ENCODE results near the gene PDXDC1.
A peak's percentile ranks its signal among the peaks of the same experiment; 100 is the strongest.
"Not testable (repeated sequence)": the region's sequence is repeated elsewhere in the genome, so short reads cannot be mapped to it uniquely, and the experiment has no call there.

Gene PDXDC1

DNA sequence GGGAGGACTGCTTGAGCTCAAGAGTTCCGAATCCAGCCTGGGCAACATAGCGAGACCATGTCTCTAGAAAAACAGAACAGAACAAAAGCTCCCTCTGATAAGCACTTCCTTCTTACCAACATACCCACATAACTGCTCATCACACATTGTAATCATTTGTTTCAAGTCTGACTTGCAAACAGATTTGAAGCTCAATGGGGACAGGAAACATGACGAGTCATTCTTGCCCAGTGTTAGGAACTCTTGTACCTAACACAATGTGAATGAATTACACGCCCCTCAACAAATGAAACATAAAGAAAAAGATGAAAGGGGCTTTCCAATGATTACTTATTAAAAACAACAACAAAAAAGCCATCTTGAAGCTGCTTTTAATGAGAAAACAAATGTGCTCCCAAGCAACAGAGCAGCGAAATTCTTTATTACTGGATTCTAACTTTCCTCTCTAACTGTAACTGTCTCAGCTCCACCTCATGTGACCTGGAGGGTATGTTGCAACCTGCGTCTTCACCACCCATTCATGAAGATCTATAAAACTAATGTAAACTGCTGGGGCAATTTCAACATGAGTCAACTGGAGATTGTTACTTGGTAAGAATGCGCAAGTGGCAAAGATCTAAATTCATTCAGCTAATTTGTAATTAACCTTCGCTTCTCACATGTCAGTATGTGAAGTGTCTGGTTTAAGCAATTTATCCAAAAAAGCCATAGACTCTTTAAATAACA is 87.4 kb downstream of the PDXDC1 start:
- not testable (repeated sequence) for DNase-seq (ENCODE audit: low read depth)

DNA sequence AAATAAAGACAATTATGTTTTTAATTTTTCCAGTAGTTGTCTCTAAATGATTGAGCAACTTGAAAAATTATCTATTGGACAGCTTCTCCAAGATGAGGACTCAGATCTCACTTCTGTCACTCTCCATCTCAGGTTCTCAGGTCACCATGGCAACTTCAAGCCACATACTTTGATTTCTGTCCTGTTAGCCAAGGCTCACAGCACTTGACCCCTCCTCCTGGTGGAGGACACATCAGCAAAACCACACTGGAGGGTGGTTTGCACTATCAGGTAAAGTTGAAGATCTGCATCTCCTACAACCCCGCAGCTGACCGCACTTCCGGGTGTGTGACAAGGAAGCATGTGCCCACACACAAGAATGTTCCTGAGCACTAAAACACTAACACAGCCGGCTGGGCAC is 91.1 kb downstream of the PDXDC1 start:
- not testable (repeated sequence) for DNase-seq (ENCODE audit: low read depth)

DNA sequence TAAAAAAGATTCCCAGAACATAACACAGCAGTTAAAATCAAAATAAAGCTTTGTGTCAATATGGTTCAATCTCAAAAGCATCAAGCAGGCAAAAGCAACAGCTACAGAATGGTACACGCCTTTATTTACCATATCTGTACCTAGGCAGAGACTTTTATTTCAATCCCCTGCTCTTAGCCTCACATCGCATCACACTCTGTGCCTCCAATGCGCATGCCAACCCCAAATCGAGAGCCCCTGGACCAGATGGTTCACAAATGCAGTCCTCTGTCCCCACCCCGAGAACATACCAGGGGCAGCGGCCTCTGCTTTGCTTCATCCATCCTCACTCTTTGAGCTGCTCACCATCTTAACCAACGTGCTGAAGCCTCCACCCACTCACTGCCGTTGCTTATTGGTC is 91.9 kb downstream of the PDXDC1 start:
- DNase-seq (ENCODE audit: low read depth), result not testable (repeated sequence)

DNA sequence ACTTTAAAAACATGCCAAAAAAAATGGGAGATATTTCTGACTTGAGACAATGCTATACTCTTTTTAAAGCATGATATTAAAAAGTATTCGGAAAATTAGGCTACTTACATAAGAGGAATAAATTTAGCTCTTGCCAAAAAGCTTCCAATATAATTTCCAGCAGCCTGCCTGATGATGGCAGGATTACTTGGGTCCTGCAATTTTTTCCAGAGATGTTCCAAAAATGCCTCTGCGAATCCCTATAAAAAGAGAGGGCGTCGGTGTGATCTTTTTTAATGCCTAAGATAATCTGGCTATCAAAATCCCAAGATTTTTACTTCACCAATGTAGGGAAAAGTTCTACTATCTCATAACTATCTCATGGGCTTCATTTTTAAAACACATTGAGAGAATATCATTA is 96.2 kb downstream of the PDXDC1 start:
- not testable (repeated sequence) for DNase-seq (ENCODE audit: low read depth)

DNA sequence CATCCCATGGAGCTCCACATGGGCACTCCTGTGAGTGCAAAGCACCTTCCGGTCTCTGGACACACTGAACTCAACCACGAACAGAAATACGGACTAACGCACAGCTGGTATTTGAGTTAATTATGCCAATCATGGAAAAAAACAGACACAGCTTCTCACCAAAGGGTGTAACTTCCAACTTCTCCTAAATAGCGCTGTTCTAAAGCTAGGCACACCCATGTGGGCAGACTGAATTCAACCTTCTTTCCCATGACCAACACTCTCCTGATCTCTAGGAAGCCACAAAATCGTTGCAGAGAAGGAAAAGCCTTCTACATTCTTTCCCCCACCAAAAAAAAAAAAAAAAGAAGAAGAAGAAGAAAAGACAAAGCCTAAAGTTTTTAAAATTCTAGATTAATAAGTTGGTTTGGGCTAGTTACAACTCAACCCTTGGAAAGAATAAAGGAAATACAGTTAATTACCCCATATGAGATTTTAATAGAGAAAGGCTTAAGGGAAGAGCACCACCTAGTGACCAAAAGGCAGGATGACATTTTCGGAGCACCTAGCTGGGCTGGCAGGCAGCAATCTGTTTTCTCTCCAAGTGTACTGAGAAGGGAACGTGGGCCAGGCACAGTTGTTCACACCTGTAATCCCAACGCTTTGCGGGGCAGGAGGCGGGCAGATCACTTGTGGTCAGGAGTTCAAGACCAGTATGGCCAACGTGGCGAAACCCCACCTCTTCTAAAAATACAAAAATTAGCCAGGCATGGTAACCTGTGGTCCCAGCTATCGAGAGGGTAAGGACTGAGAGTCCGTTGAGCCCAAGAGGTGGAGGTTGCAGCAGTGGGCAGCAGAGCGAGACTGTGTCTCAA is 97.3 kb downstream of the PDXDC1 start:
- DNase-seq (ENCODE audit: low read depth), result not testable (repeated sequence)

DNA sequence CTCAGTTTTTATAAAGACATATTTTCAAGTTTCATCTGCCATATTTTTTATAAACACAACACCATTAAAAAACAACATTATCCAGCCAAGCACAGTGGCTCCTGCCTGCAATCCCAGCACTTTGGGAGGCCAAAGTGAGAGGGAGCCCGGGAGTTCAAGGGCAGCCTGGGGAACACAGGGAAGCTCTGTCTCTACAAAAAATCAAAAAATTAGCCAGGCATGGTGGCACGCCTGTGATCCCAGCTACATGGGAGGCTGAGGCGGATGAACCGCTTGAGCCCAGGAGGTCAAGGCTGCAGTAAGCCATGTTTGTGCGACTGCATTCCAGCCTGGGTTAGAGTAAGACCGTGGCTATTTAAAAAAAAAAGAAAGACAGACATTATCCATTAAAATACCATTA is 98.3 kb downstream of the PDXDC1 start:
- DNase-seq (ENCODE audit: low read depth), result no peak

DNA sequence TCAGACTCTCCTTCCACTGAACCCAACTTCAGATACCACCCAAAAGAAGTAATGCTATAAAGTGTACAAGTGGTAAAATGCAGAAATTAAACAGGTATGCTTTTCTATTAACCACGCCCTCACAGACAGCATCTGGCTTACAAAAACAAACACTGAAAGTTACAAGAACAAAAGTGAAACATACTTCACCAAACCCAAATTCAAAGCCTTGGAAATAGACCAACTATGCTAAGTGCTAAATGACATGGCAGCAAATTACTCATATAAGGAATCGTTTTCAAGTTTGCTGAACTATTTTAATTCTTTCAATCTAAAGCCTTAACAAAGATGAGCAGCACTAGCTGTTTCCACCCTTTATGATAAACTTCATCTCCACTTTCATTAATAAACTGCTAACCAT is 101.3 kb downstream of the PDXDC1 start:
- not testable (repeated sequence) for DNase-seq (ENCODE audit: low read depth)

DNA sequence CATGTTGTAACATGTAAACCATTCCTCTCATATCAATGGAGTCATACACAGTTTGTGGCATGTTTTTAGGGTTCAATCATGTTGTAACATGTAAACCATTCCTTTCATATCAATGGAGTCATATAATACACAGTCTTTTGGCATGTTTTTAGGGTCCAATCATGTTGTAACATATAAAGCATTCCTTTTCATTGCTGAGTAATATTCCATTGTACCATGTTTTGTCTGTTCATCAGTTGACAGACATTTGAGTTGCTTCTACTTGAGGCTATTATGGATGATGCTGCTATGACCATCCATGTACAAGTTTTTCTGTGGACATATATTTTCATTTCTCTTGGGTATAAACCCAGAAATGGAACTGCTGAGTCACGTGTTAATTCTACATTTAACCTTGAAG is 106.1 kb downstream of the PDXDC1 start:
- DNase-seq (ENCODE audit: low read depth), result not testable (repeated sequence)

DNA sequence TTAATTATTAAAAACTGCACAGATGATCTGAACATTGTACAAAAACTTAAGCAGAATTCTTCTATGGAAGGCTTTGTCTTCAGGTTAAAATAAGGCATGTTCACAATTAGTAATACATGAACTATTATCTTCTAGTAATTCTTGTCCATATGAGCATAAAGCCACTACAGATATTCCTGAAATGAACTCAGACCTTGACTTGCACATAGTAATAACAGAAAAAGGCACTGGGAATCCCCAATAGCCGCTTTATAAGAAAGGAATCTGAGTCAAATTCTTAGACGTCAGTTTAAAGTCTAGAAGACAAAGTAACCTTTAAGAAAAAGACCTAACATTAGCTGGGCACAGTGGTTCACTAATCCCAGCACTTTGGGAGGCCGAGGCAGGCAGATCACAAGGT is 108.0 kb downstream of the PDXDC1 start:
- DNase-seq (ENCODE audit: low read depth), result not testable (repeated sequence)

DNA sequence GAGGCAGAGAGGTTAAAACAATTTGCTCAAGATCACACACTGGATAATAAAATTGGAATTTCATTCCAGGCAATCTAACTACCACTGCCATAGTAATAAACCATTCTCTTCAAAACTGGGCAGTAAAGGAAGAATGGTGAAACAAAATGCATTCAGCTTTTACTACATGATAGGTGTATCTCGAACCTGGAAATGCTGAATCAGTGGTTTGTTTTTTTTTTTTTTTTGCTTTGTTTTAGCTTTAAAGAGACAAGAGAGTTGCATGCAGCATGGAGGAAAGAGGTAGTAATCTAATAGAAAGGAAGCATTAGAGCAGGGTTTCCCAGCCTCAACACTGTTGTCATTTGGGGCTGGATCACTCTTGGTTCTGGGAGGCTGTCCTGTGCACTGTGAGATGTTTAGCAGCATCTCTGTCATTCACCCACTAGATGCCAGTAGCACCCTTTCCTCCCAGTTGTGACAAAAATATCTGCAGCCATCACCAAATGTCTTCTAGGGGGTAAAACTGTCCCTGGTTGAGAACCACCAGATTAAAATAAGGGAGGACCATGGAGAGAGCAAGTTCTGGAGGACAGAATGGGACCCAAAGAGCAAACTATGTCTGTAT is 115.9 kb downstream of the PDXDC1 start:
- not testable (repeated sequence) for DNase-seq (ENCODE audit: low read depth)

DNA sequence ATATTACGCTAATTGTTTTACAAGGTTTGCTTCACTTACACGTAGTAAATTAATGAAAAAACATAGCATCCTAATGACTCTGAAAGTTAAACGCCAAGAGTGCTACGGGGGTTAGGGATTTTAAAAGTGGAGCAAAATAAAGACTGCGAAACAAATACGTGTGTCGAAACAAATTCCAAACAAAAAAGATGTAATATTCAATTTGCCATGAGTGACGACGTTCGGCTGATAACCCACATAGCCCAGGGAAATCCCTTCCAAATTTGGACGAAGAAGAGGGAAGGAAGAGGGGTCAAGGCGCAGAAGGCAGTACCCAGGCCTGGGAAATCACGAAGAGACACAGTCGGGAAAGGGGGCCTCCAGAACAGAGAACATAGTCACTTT is 118.7 kb downstream of the PDXDC1 start:
- not testable (repeated sequence) for DNase-seq (ENCODE audit: low read depth)

DNA sequence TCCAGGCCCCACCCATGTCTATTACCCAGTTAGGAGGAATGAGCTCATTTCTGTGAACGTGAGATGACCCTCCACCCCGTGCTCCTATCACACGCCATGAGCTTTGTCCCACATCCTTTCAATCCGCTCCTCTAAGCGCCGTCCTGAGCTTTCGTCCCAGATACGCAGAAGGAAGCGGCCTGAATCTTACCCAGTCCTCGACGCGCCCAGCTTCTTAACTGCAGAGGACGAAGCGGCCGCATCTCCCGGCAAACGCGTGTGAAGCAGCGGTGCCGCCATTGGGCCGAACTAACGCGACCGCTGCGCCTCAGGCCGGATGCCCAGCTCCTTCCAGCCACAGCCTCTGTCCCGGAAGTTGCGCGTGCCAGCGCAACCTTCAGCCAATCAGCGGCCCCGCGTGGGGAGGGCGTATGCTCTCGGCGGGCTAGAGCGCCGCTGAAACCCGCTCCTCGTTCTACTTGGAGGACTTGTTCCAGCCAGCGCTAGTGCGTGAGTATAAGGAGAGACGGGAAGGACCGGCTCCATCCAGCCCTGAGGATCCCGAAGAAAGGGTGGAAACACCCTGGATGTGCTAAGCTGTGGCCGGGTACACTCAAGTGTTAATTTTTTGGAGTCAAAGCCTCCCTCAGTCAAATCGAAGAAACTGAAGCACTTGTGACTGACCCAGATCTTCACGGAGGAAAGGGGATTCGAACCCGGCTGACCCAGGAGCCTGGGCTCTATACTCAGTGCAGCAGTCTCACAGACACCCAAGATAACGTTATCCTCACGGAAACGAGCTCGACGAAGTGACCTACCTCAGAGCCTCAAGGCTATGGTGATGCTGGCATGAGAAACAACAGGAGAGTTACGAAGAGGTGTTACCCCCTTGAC is 119.4 kb downstream of the PDXDC1 start, which contains the start of gene RRN3:
Gene RRN3, minus strand, starts transcription at position 318 of the 873 bp plus-strand sequence. Its CDS starts 39 bp downstream, at position 279.
- peak; percentile 76 for DNase-seq (ENCODE audit: low read depth)

DNA sequence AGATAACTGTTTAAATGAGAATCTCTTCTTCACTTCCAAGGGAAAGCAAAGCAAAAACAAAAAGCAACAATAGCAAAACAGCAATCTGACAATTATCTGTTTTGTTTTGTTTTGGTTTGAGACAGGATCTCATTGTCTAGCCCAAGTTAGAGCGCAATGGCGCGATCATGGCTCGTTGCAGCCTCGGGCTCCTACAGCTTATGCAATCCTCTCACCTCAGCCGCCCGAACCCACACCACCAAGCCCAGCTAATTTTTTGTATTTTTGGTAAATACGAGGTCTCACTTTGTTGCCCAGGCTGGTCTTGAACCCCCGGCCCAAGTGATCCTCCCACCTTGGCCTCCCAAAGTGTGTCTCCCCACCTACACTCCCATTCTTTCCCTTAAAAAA is 121.8 kb downstream of the PDXDC1 start:
- not testable (repeated sequence) for DNase-seq (ENCODE audit: low read depth)

DNA sequence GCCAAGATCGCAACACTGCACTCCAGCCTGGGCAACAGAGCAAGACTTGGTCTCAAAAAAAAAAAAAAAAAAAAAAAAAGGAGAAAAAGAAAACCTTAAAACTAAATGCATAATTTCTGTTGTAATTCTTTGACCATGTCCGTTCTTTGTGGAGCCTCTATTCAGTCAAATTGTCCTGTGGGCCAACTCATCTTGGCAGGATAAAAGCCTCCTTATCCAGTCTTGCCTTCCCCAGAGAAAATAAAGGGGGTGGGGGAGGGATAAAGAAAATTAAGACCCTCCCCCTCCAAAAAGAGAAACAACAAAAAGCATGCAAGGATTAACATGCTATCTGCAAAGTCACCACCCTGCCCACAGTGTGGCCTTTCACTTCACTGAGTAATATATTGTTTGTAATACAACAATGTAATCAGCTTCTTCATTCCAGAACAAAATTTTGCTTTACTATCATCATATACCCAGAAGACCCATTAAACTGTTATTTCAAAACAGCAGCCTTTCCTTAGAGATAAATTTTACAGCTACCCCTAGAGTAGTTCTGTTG is 124.6 kb downstream of the PDXDC1 start:
- DNase-seq (ENCODE audit: low read depth), result not testable (repeated sequence)

DNA sequence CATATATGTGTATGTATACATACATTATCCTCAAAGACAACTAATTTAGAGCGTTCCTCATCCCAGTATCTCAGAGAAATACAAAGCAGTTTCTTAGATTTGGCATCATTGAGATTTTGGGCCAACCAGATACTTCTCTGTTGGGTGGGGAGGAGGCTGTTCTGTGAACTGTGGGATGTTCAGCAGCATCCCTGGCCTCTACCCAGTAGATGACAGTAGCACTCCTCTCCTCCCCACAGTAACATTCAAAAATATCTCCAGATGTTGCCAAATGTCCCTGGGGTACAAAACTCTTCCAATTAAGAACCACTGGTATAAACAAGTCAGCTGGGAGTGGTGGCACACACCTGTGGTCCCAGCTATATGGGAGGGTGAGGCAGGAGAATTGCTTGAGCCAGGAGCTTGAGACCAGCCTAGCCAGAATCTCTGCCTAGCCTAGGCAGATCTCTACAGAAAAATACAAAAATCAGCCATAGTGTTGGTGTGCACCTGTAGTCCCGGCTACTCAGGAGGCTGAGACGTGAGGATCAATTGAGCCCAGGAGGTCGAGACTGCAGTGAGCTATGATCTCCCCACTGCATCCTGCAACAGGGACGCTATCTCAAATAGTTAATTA is 125.7 kb downstream of the PDXDC1 start:
- not testable (repeated sequence) for DNase-seq (ENCODE audit: low read depth)

DNA sequence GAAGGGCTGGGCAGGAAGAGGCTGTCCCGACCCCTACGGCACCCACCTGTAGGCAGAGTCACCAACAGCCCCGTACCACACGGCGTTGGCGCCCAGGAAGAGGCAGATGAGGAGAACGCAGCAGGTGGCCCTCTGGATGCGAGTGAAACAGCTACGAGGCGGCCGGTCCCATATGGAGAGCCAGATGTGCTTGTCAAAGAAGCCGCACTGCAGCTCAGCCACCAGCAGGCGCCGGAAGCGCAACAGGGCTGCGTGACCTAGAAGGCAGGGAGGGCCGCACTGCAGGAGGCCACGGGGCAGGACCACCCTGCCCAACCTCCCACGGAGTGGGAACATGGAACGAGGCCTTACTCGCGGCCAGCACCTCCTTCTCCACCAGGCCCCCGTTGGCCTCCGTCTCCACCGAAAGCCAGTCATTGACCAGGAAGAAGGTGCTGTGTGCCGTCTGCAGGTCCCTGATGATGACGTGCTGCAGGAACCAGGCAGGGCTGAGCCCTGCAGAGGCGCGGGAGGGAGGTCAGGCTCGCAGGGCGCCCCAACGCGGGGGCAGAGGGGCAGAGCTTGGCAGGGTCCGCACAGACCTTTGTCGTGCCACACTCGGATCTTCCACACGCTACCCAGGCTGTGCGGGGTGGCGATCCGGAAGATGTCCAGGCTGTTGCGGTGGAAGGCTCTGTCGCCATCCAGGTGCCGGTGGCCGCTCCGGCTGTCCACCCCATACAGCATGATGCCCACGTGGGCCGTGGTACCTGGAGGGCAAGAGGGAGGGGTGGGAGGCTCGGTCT is 153.0 kb downstream of the PDXDC1 start:
- not testable (repeated sequence) for DNase-seq (ENCODE audit: low read depth)

DNA sequence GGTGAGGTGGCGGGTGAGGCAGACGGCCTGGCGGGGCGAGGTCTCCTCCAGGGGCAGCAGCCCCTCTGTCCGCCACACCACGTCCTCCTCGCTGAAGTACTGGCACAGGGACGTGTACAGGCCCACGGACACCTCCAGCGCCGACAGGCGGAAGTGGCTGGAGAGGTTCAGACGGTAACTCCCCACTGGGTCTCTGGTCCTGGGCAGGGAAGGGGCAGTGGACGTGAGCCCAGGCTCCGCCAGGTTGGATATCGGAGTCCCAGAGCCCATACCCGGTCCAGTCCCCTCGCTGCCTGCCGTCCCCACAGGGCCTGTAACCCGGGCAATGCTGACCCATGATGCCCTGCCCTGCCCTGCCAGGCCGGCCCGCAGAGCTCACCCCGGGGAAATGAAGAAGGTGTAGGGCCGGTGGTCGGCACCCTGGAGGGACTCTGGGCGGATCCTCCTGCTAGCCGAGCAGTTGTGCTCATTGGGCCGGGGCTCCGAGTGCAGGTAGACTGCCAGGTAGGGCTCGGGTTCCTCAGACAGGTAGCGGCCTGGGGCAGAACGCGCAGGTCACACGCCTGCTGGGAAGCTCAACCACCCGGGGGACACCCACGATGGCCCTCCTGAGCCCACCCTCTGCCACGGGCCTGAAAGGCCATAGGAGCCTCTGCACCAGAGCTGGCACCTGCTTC is 155.6 kb downstream of the PDXDC1 start:
- not testable (repeated sequence) for DNase-seq (ENCODE audit: low read depth)

DNA sequence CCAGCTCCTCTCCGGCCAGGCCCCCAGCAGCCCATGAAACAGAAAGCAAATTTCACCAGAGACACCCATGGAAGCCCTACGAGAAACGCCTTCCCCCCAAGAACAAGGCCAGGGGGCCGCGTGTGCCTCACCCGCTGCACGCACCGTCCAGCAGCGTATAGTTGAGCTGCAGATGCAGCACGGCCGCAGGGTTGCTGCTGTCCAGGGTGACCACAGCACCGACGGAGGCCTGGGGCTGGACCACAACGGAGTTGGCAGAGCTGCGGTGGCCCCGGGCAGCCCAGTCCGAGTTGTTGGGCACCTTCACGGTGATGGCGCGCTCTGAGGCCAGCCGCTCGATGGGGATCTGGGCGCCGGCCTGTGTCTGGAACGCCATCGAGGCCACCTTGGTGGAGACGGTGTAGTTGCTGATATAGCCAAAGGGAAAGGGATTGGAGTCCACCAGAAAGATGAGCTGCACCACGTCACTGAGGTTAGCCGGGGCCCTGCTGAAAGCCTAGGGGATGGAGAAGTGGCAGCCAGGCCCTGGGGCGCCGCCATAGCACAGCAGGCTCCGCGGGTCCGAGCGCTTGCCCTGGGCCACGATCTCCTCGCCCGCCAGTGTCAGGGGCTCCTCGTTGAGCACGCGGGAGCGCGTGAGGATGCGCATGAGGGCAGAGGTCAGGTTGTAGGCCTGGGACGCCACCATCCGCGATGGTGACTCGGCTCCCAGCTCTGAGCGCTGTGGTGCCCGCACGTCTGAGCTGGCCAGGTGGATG is 156.3 kb downstream of the PDXDC1 start:
- DNase-seq (ENCODE audit: low read depth), result not testable (repeated sequence)
